Kidney (tissue), 14 donors: ENCODE measurements around the gene MRPL52. TPM values are rescaled to one million over a fixed set of nuclear protein-coding genes. Genes with fewer than 3 reads are reported as not detected.

Experiments
- DNase-seq, 5 donors: peaks; one replicate each; pipeline ENCODE4 v3.0.0-alpha.2; 2013 to 2020
- FAIRE-seq: peaks from 2 replicates; lab custom pipeline; 2012; peaks lifted over from hg19 to GRCh38; lab: Jason Lieb, UNC
- H3K27ac ChIP-seq, 2 donors: one replicate each; pipeline ENCODE4 v1.7.0; 2013; ENCODE audit warnings: low read depth in 2 of 2, low read length in 2 of 2, inconsistent platforms in 1 of 2
- H3K27me3 ChIP-seq: one replicate; pipeline ENCODE4 v1.7.1; 2013; ENCODE audit warnings: low read length, inconsistent platforms; ENCODE audit not compliant: control insufficient read depth, insufficient read depth
- H3K36me3 ChIP-seq, 3 donors: one replicate each; pipeline versions ENCODE4 v1.7.0 to v1.7.1; 2013; ENCODE audit warnings: low read length in 3 of 3, control low read depth in 1 of 3, inconsistent platforms in 1 of 3; ENCODE audit not compliant: insufficient read depth in 3 of 3, control insufficient read depth in 2 of 3
- H3K4me1 ChIP-seq, 3 donors: one replicate each; pipeline versions ENCODE4 v1.7.0 to v1.7.1; 2013; ENCODE audit warnings: low read length in 3 of 3, inconsistent platforms in 1 of 3, low read depth in 1 of 3; ENCODE audit not compliant: control insufficient read depth in 2 of 3, insufficient read depth in 2 of 3
- H3K4me3 ChIP-seq, 3 donors: one replicate each; pipeline versions ENCODE4 v1.7.0 to v1.8.1; 2013; ENCODE audit warnings: low read length in 3 of 3, control low read depth in 1 of 3, inconsistent platforms in 1 of 3
- H3K9ac ChIP-seq, 3 donors: one replicate each; pipeline versions ENCODE4 v1.7.0 to v1.7.1; 2013; ENCODE audit warnings: low read length in 3 of 3, control low read depth in 1 of 3, inconsistent platforms in 1 of 3
- H3K9me3 ChIP-seq, 3 donors: one replicate each; pipeline versions ENCODE4 v1.7.0 to v1.7.1; 2013; ENCODE audit warnings: low read length in 3 of 3, control low read depth in 1 of 3, inconsistent platforms in 1 of 3; ENCODE audit not compliant: control insufficient read depth in 2 of 3, insufficient read depth in 1 of 3
- intact Hi-C: fragments of 100-400 bp; cut with DNase I; formaldehyde crosslinking; loops from one replicate; pipeline ENCODE4 v1.11.1; 2022
- polyA plus RNA-seq: library from polyadenylated mRNA; stranded (reverse); fragments of 350-450 nt; fragmentation: Illumina TruSeq; extraction: RNeasy Lipid Tissue Mini Kit (QIAGEN cat#74804); gene quantifications from one replicate; pipeline ENCODE4 v1.2.3, GENCODE V29; 2014; ENCODE audit warnings: low read depth, low replicate concordance; ENCODE audit not compliant: insufficient read depth
- total RNA-seq: library from RNA; stranded (reverse); fragmentation: NEBNext Ultra II Directional; extraction: Animal tissue kit (Norgen Biotek cat#: 25700); gene quantifications from one replicate; pipeline ENCODE4 v1.2.1, GENCODE V29; 2021
- TF ChIP-seq, protein P1 (sequence below): IDR thresholded peaks from 3 replicates; pipeline ENCODE4 v1.5.1; 2012; ENCODE audit warnings: mild to moderate bottlenecking, moderate library complexity, borderline replicate concordance; ENCODE audit not compliant: insufficient read depth; ENCODE audit errors: extremely low read depth
- donor health status: control.
- donor health status: control.
- donor health status: control.
- donor health status: control.
- donor health status: control.
- donor health status: DM: yes; HTN: yes; CAD: no.
- donor health status: Normal renal cell carcinoma (clear cell type).

MRPL52 gene
- total and polyA plus RNA-seq, 2 donors from 2014 or later = 74.3 to 255 TPM

GRCh38 chr14:22814941-22815713 is 14.6 kb upstream of the MRPL52 start, which contains the start of gene SLC7A7:
SLC7A7 (minus strand) TSS chr14:22815435; CDS start chr14:22813398, 2,037 bp downstream.
- TF ChIP-seq, protein P1, sequence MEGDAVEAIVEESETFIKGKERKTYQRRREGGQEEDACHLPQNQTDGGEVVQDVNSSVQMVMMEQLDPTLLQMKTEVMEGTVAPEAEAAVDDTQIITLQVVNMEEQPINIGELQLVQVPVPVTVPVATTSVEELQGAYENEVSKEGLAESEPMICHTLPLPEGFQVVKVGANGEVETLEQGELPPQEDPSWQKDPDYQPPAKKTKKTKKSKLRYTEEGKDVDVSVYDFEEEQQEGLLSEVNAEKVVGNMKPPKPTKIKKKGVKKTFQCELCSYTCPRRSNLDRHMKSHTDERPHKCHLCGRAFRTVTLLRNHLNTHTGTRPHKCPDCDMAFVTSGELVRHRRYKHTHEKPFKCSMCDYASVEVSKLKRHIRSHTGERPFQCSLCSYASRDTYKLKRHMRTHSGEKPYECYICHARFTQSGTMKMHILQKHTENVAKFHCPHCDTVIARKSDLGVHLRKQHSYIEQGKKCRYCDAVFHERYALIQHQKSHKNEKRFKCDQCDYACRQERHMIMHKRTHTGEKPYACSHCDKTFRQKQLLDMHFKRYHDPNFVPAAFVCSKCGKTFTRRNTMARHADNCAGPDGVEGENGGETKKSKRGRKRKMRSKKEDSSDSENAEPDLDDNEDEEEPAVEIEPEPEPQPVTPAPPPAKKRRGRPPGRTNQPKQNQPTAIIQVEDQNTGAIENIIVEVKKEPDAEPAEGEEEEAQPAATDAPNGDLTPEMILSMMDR = no peak
- H3K9me3 ChIP-seq = no peaks in the 10 kb centered on the region
- peak within 1 kb of the TSS; percentile 73 to 83 for H3K27ac ChIP-seq
- no peaks in the 10 kb centered on the region for H3K27me3 ChIP-seq
- H3K4me3 ChIP-seq = peak within 1 kb of the TSS; percentile 3 to 79 (median 71)
- no peaks in the 10 kb centered on the region for H3K36me3 ChIP-seq
- DNase-seq (peak in 1 of 5 donors; percentile 32), FAIRE-seq (no peak)
- peaks cover 0 to 9% (median 6%) of the 10 kb centered on the region in 3 donors for H3K4me1 ChIP-seq
- intact Hi-C loops = no loop called here
- peak within 1 kb of the TSS in 1 of 3 donors; percentile 77 for H3K9ac ChIP-seq

GRCh38 chr14:22819151-22819988 is 10.3 kb upstream of the MRPL52 start:
- Histone ChIP-seq H3K27me3 (no peaks in the 10 kb centered on the region), H3K4me1 (peaks cover 0 to 16% (median 9%) of the 10 kb centered on the region in 3 donors), H3K9me3 (no peaks in the 10 kb centered on the region), H3K36me3 (no peaks in the 10 kb centered on the region), H3K4me3 (peak overlapping the region in 2 of 3 donors; percentile 50 to 56), H3K9ac (peak overlapping the region in 1 of 3 donors; percentile 52), H3K27ac (peak overlapping the region; percentile 64 to 71)
- DNase-seq (peak in 3 of 5 donors; percentile 41 to 84 (median 72)), FAIRE-seq (no peak)
- TF ChIP-seq, protein P1 = no peak
- intact Hi-C loops = no loop called here

DNA sequence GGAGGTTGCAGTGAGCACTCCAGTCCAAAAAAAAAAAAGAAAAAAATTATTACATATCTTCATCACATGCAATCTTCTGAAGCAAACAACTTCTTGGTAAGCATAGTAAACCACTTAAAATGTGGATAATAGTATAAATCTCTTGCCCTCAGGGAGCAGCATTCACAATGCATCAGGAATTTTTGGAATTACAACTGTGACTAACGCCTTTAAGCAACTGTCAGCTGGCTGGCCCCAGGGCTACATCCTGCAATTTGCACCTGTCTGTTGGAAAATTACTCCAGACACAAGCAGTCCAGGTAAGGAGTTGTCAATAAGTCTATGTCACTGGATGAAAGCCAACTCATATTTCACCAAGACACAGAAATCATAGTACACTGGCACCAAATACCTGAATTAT is 9.0 kb upstream of the MRPL52 start:
- DNase-seq = no peak
- no peaks in the 10 kb centered on the region for H3K9me3 ChIP-seq
- no peak for FAIRE-seq
- H3K4me1 ChIP-seq = peaks cover 0 to 16% (median 13%) of the 10 kb centered on the region in 3 donors
- no peaks in the 10 kb centered on the region for H3K36me3 ChIP-seq
- intact Hi-C loops = no loop called here
- H3K27me3 ChIP-seq = no peaks in the 10 kb centered on the region
- no peak overlapping the region for H3K4me3 ChIP-seq
- peak overlapping the region in 1 of 2 donors; percentile 15 for H3K27ac ChIP-seq
- TF ChIP-seq, protein P1 = no peak
- H3K9ac ChIP-seq = no peak overlapping the region
